ENCODE data around the gene ANKRD40CL. TPM values are rescaled to one million over a fixed set of nuclear protein-coding genes. Genes with fewer than 3 reads are reported as not detected.
"Not testable (repeated sequence)": the region's sequence is repeated elsewhere in the genome, so short reads cannot be mapped to it uniquely, and the experiment has no call there.

Gene ANKRD40CL
- total RNA-seq (2014; rRNA removed; shearing (Covaris generic)): not detected in 2 replicates

GRCh38 chr17:50767446-50767845 is at the start of gene ANKRD40CL:
Gene ANKRD40CL, minus strand, starts transcription at chr17:50767518. Its CDS starts 605 bp downstream, at chr17:50766913.
- Histone ChIP-seq H3K36me3 (no peaks in the 10 kb centered on the region), H3K9me3 (replicated peaks) (no peaks in the 10 kb centered on the region), H3K27ac (no peak within 1 kb of the TSS), H3K4me3 (no peak within 1 kb of the TSS), H3K4me1 (replicated peaks) (peaks cover 8% of the 10 kb centered on the region; the same call in 1 of the 2 replicates), H3K27me3 (replicated peaks) (no peaks in the 10 kb centered on the region)
- DNase-seq (ENCODE audit: low read depth in 1 of 2, low spot score in 2 of 2): peak in 1 of 2 experiments; percentile 32

- Histone ChIP-seq H3K4me1 (replicated peaks) (peaks cover 12% of the 10 kb centered on the region), H3K27ac (no peak overlapping the region), H3K36me3 (no peaks in the 10 kb centered on the region), H3K27me3 (replicated peaks) (no peaks in the 10 kb centered on the region), H3K4me3 (no peak overlapping the region), H3K9me3 (replicated peaks) (no peaks in the 10 kb centered on the region)
- DNase-seq (ENCODE audit: low read depth in 1 of 2, low spot score in 2 of 2): no peak
Observed at GRCh38 chr17:50816271-50816670, 49.0 kb upstream of the ANKRD40CL start.

- Histone ChIP-seq H3K4me3 (no peak overlapping the region), H3K27me3 (replicated peaks) (no peaks in the 10 kb centered on the region), H3K9me3 (replicated peaks) (no peaks in the 10 kb centered on the region), H3K36me3 (no peaks in the 10 kb centered on the region), H3K4me1 (replicated peaks) (peaks cover 12% of the 10 kb centered on the region), H3K27ac (no peak overlapping the region)
- no peak for DNase-seq (ENCODE audit: low read depth in 1 of 2, low spot score in 2 of 2)
Observed at GRCh38 chr17:50815400-50815799, 48.1 kb upstream of the ANKRD40CL start.

- Histone ChIP-seq H3K27ac (no peak overlapping the region), H3K4me3 (no peak overlapping the region), H3K4me1 (replicated peaks) (peaks cover 12% of the 10 kb centered on the region), H3K36me3 (no peaks in the 10 kb centered on the region), H3K27me3 (replicated peaks) (no peaks in the 10 kb centered on the region), H3K9me3 (replicated peaks) (no peaks in the 10 kb centered on the region)
- DNase-seq (ENCODE audit: low read depth in 1 of 2, low spot score in 2 of 2): no peak
Observed at GRCh38 chr17:50813583-50813982, 46.3 kb upstream of the ANKRD40CL start.

- no peaks in the 10 kb centered on the region for H3K27me3 ChIP-seq (replicated peaks)
- no peak overlapping the region for H3K4me3 ChIP-seq
- no peaks in the 10 kb centered on the region for H3K9me3 ChIP-seq (replicated peaks)
- DNase-seq (ENCODE audit: low read depth in 1 of 2, low spot score in 2 of 2): no peak
- no peak overlapping the region for H3K27ac ChIP-seq
- H3K4me1 ChIP-seq (replicated peaks): no peaks in the 10 kb centered on the region
- H3K36me3 ChIP-seq: no peaks in the 10 kb centered on the region
Observed at GRCh38 chr17:50808888-50809287, 41.6 kb upstream of the ANKRD40CL start.

GRCh38 chr17:50808413-50808812 is 41.1 kb upstream of the ANKRD40CL start:
- Histone ChIP-seq H3K36me3 (no peaks in the 10 kb centered on the region), H3K27me3 (replicated peaks) (no peaks in the 10 kb centered on the region), H3K4me1 (replicated peaks) (no peaks in the 10 kb centered on the region), H3K27ac (no peak overlapping the region), H3K4me3 (no peak overlapping the region), H3K9me3 (replicated peaks) (no peaks in the 10 kb centered on the region)
- DNase-seq (ENCODE audit: low read depth in 1 of 2, low spot score in 2 of 2): no peak

GRCh38 chr17:50807675-50808074 is 40.4 kb upstream of the ANKRD40CL start:
- no peaks in the 10 kb centered on the region for H3K4me1 ChIP-seq (replicated peaks)
- no peaks in the 10 kb centered on the region for H3K36me3 ChIP-seq
- no peak overlapping the region for H3K4me3 ChIP-seq
- no peak overlapping the region for H3K27ac ChIP-seq
- no peaks in the 10 kb centered on the region for H3K9me3 ChIP-seq (replicated peaks)
- H3K27me3 ChIP-seq (replicated peaks): no peaks in the 10 kb centered on the region
- DNase-seq (ENCODE audit: low read depth in 1 of 2, low spot score in 2 of 2): no peak

- Histone ChIP-seq H3K4me1 (replicated peaks) (no peaks in the 10 kb centered on the region), H3K27me3 (replicated peaks) (no peaks in the 10 kb centered on the region), H3K9me3 (replicated peaks) (no peaks in the 10 kb centered on the region), H3K36me3 (no peaks in the 10 kb centered on the region), H3K4me3 (no peak overlapping the region), H3K27ac (no peak overlapping the region)
- DNase-seq (ENCODE audit: low read depth in 1 of 2, low spot score in 2 of 2): no peak
Observed at GRCh38 chr17:50807009-50807408, 39.7 kb upstream of the ANKRD40CL start.

GRCh38 chr17:50806141-50806643 is 38.9 kb upstream of the ANKRD40CL start:
- H3K27ac ChIP-seq: no peak overlapping the region
- no peaks in the 10 kb centered on the region for H3K4me1 ChIP-seq (replicated peaks)
- H3K27me3 ChIP-seq (replicated peaks): no peaks in the 10 kb centered on the region
- DNase-seq (ENCODE audit: low read depth in 1 of 2, low spot score in 2 of 2): no peak
- no peak overlapping the region for H3K4me3 ChIP-seq
- H3K36me3 ChIP-seq: no peaks in the 10 kb centered on the region
- H3K9me3 ChIP-seq (replicated peaks): no peaks in the 10 kb centered on the region

GRCh38 chr17:50805486-50805885 is 38.2 kb upstream of the ANKRD40CL start:
- no peaks in the 10 kb centered on the region for H3K27me3 ChIP-seq (replicated peaks)
- H3K27ac ChIP-seq: no peak overlapping the region
- no peaks in the 10 kb centered on the region for H3K36me3 ChIP-seq
- no peaks in the 10 kb centered on the region for H3K4me1 ChIP-seq (replicated peaks)
- H3K4me3 ChIP-seq: no peak overlapping the region
- no peak for DNase-seq (ENCODE audit: low read depth in 1 of 2, low spot score in 2 of 2)
- no peaks in the 10 kb centered on the region for H3K9me3 ChIP-seq (replicated peaks)

GRCh38 chr17:50804749-50805475 is 37.6 kb upstream of the ANKRD40CL start:
- not testable (repeated sequence) for DNase-seq (ENCODE audit: low read depth in 1 of 2, low spot score in 2 of 2); H3K27me3 ChIP-seq (replicated peaks); H3K36me3 ChIP-seq; H3K9me3 ChIP-seq (replicated peaks); H3K4me3 ChIP-seq; H3K4me1 ChIP-seq (replicated peaks); H3K27ac ChIP-seq

GRCh38 chr17:50803676-50804075 is 36.4 kb upstream of the ANKRD40CL start:
- Histone ChIP-seq H3K36me3 (no peaks in the 10 kb centered on the region), H3K4me3 (no peak overlapping the region), H3K27me3 (replicated peaks) (no peaks in the 10 kb centered on the region), H3K4me1 (replicated peaks) (no peaks in the 10 kb centered on the region), H3K27ac (no peak overlapping the region), H3K9me3 (replicated peaks) (no peaks in the 10 kb centered on the region)
- no peak for DNase-seq (ENCODE audit: low read depth in 1 of 2, low spot score in 2 of 2)

- Histone ChIP-seq H3K27ac (no peak overlapping the region), H3K4me1 (replicated peaks) (no peaks in the 10 kb centered on the region), H3K36me3 (no peaks in the 10 kb centered on the region), H3K9me3 (replicated peaks) (no peaks in the 10 kb centered on the region), H3K4me3 (no peak overlapping the region), H3K27me3 (replicated peaks) (no peaks in the 10 kb centered on the region)
- no peak for DNase-seq (ENCODE audit: low read depth in 1 of 2, low spot score in 2 of 2)
Observed at GRCh38 chr17:50802609-50803571, 35.6 kb upstream of the ANKRD40CL start.

GRCh38 chr17:50800196-50800700 is 32.9 kb upstream of the ANKRD40CL start:
- Histone ChIP-seq H3K9me3 (replicated peaks) (no peaks in the 10 kb centered on the region), H3K36me3 (no peaks in the 10 kb centered on the region), H3K4me3 (no peak overlapping the region), H3K27ac (no peak overlapping the region), H3K4me1 (replicated peaks) (no peaks in the 10 kb centered on the region), H3K27me3 (replicated peaks) (no peaks in the 10 kb centered on the region)
- no peak for DNase-seq (ENCODE audit: low read depth in 1 of 2, low spot score in 2 of 2)
